Chondrocyte (in vitro differentiated cells): ENCODE results near the gene POLL. TPM values are rescaled to one million over a fixed set of nuclear protein-coding genes. Genes with fewer than 3 reads are reported as not detected.

Experiments used
- DNase-seq: peaks from one replicate; pipeline ENCODE4 v3.0.0; 2021; ENCODE audit warnings: mixed read lengths, low spot score
- H3K27ac Mint-ChIP-seq: one replicate; pipeline ENCODE4 v1.8.0; 2021; ENCODE audit warnings: mild to moderate bottlenecking, moderate library complexity, mixed read lengths; ENCODE audit not compliant: unreplicated experiment
- H3K27me3 Mint-ChIP-seq: 2 replicates; pipeline ENCODE4 v1.8.0; 2021; ENCODE audit warnings: low read depth, mixed read lengths
- H3K36me3 Mint-ChIP-seq: 2 replicates; pipeline ENCODE4 v1.8.0; 2021; ENCODE audit warnings: low read depth, mixed read lengths
- H3K4me1 Mint-ChIP-seq: 2 replicates; pipeline ENCODE4 v1.8.0; 2021; ENCODE audit warnings: low read depth, mild to moderate bottlenecking, mixed read lengths
- H3K4me3 Mint-ChIP-seq: one replicate; pipeline ENCODE4 v1.8.0; 2021; ENCODE audit warnings: mild to moderate bottlenecking, moderate library complexity, mixed read lengths; ENCODE audit not compliant: unreplicated experiment
- H3K9me3 Mint-ChIP-seq: 2 replicates; pipeline ENCODE4 v1.8.0; 2021; ENCODE audit warnings: low read depth, mixed read lengths
- total RNA-seq: library from RNA; stranded (reverse); gene quantifications from 3 replicates; pipeline ENCODE4 v1.2.1, GENCODE V29; 2021
- TF ChIP-seq, protein P1 (sequence below): fragments of 200-600 bp; sonication (generic); IDR thresholded peaks from 2 replicates; pipeline ENCODE4 v1.5.0; 2021; ENCODE audit warnings: antibody characterized with exemption, mild to moderate bottlenecking, moderate library complexity

The POLL gene
- total RNA-seq, 1 donor from 2014 or later = 21.2 TPM

DNA sequence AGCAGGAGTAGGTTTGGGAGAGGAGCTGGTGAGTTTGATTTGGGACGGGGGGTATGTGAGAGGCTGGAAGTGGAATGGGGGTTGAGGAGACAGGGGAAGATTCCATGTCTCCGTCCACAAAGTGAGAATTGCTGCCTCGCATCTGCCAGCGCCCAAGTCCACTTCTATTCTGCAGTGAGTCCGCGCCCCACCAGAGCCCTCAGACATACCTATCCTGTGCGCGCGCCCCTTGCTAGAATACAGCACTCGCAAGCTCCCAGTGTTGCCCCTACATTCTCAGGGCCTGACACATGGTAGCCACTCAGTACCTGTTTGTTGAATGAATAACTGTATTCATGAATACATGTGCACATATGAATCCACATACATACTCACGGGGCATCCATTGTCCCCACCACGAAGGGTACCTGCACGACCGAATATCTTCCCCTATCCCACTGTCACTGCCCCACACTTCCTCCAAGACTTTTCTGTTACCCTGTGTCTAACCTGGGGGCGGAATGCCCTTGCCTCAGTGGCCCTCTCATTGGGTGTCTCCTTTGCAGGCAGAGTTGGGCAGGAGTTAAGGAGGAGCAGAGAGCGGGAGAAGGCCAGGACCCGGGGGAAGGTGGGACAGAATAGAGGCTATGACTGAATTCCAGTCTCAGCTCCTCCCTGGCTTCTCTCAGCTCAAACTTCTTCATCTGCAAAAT is 19.9 kb downstream of the POLL start:
- Mint-ChIP-seq H3K4me1 (peaks cover 18% of the 10 kb centered on the region), H3K27me3 (peaks cover 20% of the 10 kb centered on the region), H3K9me3 (peaks cover 3% of the 10 kb centered on the region), H3K27ac (no peak overlapping the region), H3K4me3 (no peak overlapping the region), H3K36me3 (no peaks in the 10 kb centered on the region)
- no peak for DNase-seq
- TF ChIP-seq, protein P1, sequence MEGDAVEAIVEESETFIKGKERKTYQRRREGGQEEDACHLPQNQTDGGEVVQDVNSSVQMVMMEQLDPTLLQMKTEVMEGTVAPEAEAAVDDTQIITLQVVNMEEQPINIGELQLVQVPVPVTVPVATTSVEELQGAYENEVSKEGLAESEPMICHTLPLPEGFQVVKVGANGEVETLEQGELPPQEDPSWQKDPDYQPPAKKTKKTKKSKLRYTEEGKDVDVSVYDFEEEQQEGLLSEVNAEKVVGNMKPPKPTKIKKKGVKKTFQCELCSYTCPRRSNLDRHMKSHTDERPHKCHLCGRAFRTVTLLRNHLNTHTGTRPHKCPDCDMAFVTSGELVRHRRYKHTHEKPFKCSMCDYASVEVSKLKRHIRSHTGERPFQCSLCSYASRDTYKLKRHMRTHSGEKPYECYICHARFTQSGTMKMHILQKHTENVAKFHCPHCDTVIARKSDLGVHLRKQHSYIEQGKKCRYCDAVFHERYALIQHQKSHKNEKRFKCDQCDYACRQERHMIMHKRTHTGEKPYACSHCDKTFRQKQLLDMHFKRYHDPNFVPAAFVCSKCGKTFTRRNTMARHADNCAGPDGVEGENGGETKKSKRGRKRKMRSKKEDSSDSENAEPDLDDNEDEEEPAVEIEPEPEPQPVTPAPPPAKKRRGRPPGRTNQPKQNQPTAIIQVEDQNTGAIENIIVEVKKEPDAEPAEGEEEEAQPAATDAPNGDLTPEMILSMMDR = no peak

DNA sequence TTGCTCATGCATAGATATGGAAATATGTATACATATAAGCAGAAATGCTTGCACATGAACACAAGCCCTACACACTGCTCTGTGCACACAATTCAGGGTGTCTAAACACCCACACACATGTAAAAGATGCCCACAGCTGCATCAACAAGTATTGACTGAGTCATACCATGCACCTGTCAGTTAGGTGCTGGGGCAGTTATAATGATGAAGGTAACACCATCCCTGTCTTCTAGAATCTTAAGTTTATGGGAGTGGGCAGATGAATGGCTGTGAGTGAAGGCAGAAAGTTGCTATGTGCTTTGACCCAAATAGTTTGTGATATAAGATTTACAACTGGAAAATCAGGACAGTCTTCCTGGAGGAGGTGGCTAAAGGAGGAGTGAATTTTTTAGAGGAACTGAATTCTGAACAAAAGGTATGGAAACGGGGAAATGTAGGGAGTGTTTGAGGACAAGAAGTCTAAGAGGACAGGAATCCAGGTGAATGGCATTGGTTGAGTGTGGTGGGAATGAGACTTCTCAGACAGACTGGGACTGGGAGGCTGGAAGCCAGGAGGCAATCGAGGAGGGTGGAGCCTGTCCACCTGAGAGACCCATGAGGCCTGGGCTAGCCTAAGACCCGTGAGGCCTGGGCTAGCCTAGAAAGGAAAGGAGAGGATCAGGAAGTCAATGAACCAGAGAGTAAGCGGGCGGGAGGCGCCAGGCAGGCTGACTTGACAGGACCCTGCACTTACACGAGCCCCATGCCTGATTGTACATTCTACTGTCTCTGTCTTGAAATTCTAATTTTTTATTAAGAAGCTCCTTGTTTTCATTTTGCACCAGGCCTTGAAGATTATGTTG is 20.7 kb downstream of the POLL start:
- Mint-ChIP-seq H3K4me1 (peaks cover 18% of the 10 kb centered on the region), H3K9me3 (no peaks in the 10 kb centered on the region), H3K27me3 (peaks cover 21% of the 10 kb centered on the region), H3K27ac (no peak overlapping the region), H3K36me3 (no peaks in the 10 kb centered on the region), H3K4me3 (no peak overlapping the region)
- TF ChIP-seq, protein P1 = no peak
- no peak for DNase-seq

DNA sequence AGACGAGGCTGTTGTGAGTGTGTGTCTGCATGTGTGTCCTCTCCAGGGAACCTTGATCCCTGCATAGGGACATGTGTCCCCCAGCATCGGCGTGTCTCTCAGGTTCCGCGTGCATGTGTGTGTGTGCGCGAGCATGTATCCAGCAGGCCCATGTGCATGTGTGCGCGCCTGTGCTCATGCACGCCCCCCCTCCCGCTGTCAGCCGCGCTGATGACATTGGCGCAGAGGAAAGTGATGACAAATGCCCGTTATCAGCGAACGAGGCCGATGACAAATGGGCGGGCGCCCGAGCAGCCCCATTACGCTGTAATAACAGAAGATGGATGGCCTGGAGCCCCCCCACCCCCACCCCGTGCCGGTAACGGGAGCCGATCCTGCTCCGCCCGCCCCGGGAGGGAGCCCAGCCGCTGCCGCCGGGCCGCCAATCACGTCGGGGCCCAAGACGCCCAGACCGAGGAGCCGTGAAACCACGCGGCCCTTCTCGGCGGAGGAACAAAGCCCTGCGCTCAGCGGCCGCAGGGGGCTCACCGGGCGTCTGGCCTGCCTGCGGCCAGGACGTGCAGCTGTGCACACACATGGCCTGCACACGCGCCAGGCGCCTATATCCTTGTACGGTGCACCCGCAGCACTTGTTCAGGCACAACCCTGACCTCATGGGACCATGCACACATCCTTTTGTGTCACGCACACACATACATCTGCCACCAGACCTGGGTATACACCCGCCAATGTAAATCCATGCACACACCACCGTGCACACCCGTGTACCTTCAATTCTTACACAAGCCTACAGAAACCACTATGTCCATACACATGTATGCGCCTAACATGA is 21.5 kb downstream of the POLL start:
- Mint-ChIP-seq H3K4me3 (peak overlapping the region; percentile 30), H3K27me3 (peaks cover 25% of the 10 kb centered on the region), H3K36me3 (no peaks in the 10 kb centered on the region), H3K27ac (no peak overlapping the region), H3K4me1 (peaks cover 18% of the 10 kb centered on the region), H3K9me3 (no peaks in the 10 kb centered on the region)
- TF ChIP-seq, protein P1 = peak; percentile 11
- DNase-seq = no peak

DNA sequence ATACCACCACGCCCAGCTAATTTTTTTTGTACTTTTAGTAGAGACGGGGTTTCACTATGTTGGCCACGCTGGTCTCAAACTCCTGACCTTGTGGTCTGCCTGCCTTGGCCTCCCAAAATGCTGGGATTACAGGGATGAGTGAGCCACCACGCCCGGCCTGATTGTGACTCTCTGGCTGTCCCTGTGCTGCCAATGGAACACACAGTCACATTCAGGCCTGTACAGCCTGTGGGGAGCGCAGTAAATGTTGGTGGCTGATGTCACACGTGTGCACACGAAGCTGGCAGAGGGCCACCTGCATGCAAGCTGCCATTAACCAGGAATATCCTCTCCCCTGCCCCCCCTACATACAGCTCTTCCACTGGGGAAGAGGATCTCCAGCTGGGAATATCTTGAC is 22.1 kb downstream of the POLL start:
- TF ChIP-seq, protein P1 = no peak
- no peak for DNase-seq
- H3K4me1 Mint-ChIP-seq = peaks cover 15% of the 10 kb centered on the region
- H3K36me3 Mint-ChIP-seq = no peaks in the 10 kb centered on the region
- H3K27me3 Mint-ChIP-seq = peaks cover 25% of the 10 kb centered on the region
- no peak overlapping the region for H3K27ac Mint-ChIP-seq
- H3K4me3 Mint-ChIP-seq = peak overlapping the region; percentile 30
- no peaks in the 10 kb centered on the region for H3K9me3 Mint-ChIP-seq

DNA sequence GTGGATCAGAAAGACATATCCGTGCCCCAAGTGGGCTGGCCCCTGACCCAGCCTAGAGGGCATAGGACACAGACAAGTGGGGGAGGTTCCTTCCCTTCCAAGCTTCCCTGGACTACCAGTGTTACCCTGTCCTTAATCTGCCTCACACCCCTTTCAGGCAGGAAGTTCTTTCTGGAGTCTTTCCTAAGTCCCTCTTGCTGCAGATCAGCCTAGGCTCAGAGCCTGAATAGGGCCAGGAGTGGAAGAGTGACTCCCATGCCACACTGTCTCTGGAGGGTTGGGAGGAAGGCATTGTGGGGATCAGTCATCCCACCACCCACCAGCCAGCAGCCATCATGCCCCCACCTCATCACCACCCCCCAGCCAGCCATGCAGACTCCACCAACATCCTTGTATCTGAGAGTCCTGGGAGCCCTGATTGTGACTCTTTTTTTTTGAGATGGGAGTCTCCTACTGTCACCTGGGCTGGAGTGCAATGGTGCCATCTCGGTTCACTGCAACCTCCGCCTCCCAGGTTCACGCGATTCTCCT is 22.6 kb downstream of the POLL start:
- Mint-ChIP-seq H3K27ac (no peak overlapping the region), H3K9me3 (no peaks in the 10 kb centered on the region), H3K27me3 (peaks cover 25% of the 10 kb centered on the region), H3K36me3 (no peaks in the 10 kb centered on the region), H3K4me3 (no peak overlapping the region), H3K4me1 (peaks cover 10% of the 10 kb centered on the region)
- no peak for DNase-seq
- TF ChIP-seq, protein P1 = no peak
